Stimulated activated CD4-positive, alpha-beta T cell treated with anti-CD3 and anti-CD28 coated beads, TNF-alpha, amount 100 ng/mL, for 4 hours (primary cell): ENCODE data around the gene ABL1.

Experiments used
- DNase-seq, 3 experiments: peaks; one replicate each; pipeline ENCODE4 v3.0.0-alpha.2; 2020; ENCODE audit warnings: low read depth in 3 of 3

Gene ABL1

DNA sequence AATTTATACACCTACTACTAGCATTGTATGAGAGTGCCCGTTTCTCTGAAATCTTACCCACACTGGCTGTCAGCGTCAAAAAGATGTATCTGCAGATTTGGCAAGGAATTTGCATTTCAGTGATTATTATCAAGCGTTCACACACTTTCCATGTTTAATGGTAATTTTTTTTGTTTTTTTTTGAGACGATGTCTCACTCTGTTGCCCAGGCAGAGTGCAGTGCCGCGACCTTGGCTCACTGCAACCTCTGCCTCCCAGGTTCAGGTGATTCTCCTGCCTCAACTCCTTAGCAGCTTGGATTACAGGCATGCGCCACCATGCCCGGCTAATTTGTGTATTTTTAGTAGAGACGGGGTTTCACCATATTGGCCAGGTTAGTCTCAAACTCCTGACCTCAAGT is 14.3 kb downstream of the ABL1 start:
- DNase-seq = no peak

DNA sequence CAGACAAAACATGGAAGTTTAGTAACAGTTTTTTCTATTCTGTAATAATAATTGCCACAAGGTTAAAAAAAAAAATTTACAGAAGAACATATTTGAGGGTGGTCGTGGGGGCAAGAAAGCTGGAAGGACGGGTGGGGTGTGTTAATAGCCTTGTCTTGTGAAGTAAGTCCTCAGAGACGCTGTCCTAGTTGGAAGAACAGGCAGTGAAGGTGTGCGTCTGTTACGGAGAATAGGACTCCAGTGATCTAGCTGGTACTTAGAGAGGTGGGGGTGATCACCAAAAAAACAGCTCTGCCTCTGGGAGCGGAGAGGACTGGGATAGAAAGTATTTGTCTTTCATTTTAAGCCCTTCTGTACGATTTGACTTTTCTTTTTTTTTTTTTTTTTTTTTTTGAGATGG is 17.7 kb downstream of the ABL1 start:
- no peak for DNase-seq

DNA sequence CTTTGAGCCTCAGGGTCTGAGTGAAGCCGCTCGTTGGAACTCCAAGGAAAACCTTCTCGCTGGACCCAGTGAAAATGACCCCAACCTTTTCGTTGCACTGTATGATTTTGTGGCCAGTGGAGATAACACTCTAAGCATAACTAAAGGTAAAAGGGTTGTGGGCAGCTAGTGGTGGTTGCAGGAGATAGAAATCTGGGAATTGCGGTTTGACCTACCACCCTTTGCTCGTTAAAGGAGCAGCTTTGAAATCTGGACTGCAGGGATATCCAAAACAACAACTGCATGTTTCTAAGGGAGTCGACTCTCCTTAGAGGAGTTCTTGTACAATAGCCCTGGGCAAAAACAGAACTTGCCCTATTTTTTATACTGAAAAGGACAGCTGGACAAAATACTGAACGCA is 19.0 kb downstream of the ABL1 start:
- DNase-seq = no peak

DNA sequence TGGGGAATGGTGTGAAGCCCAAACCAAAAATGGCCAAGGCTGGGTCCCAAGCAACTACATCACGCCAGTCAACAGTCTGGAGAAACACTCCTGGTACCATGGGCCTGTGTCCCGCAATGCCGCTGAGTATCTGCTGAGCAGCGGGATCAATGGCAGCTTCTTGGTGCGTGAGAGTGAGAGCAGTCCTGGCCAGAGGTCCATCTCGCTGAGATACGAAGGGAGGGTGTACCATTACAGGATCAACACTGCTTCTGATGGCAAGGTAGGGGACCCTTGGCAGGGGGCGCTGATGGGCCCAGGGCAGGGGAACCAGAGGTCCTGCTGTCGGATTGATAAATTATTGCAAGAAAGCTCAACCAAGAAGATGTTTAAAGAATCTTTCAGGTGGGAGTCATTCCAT is 19.8 kb downstream of the ABL1 start:
- no peak for DNase-seq

DNA sequence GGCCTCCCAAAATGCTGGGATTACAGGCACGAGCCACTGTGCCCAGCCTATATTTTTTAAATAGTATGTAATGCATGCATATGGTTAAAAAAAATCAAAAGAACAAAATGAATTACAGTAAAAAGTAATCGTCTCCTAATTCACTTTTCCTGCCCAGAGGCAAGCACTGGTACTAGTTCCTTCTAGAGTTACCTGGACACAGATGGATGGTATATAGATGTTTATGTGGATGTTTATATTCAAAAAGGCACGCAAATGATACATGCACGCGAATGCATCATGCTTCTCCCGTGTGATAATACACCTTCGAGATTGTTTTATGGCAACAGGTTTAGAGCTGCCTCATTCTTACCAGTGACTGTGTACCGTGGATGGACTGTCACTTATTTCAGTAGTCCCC is 21.4 kb downstream of the ABL1 start:
- no peak for DNase-seq

DNA sequence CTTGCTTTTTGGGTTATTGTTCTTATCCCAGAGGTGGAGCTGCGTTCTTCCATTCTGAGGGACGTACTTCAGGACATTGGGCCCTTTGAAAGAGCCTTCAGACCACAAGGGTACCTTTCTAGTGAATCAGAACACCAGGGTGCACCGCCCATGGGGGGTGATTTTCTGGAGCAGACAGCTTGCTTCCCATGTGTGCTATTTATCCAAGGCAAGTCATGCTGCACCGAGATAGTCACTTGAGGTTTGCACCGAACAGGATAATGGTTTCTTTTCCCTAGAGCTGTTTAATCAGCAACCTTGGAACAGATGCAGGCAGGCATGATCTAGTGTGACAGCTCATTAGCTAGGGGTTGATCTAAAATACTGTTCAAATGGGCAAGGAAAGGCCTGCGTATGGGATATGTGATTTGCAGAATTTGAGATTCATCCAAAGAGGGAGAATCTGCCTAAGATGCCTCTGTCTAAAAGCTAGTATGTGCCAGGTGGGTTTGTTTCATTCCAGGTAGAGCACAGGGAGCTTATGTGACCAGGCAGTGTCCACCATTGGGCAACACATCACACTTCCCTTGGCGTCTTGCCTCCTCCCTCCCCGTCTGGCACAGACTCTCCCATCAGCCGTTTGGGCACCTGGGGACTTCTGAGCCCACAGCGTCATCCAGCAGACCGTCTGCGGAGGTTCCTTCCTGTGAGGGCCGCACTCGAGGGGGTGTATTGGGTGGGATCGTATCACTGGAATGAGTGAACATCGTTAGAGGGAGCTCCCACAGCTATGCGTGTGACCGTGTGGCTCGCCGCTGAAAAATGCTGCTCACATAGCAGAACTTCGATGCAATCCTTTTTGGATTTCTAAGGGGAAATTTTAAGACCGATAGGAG is 23.0 kb downstream of the ABL1 start:
- no peak for DNase-seq

DNA sequence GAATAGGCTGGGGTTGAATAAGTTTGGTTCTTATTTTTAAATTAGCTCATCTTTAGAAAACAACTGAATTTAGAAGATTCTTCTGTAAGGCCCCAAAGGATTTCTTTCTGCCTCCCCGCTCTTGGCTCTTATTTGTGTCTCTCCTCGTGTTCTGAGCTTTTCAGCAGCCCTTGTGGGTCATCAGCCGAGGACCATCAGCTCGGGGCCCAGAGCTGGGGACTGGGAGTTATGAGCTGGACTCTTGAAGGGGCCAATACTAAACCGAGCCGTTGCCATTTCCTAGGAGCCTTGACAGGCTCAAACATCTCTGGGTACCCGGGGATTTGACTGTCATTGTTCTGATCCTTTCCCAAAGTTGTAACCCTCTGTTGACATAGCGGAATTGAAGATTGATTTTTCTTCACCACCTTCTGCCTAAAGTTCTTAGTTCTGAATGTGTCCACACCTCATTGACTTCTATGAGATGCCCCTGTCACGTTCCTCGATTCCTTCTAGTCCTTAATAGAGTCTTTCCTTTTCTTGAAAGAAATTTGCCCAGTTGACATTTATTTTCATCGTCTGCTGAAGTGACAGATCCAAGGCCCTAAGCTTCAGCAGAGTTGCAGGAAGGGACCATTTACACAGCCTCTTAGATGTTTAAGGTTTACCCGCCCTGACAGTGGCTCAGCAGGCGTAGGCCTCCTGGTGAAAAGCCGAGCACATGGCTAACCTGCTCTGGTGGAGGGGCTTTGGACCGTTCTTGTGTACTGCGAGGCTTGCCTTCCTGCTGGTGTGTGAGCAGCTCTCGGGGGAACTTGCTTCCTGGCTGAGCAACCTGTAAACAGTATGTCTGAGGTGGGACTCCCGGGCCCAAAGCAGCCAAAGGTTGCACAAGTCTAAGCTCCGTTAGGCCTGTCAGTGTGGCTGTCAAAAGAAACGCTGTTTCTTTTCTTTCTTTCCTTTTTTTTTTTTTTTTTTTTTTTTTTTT is 24.0 kb downstream of the ABL1 start:
- no peak for DNase-seq

DNA sequence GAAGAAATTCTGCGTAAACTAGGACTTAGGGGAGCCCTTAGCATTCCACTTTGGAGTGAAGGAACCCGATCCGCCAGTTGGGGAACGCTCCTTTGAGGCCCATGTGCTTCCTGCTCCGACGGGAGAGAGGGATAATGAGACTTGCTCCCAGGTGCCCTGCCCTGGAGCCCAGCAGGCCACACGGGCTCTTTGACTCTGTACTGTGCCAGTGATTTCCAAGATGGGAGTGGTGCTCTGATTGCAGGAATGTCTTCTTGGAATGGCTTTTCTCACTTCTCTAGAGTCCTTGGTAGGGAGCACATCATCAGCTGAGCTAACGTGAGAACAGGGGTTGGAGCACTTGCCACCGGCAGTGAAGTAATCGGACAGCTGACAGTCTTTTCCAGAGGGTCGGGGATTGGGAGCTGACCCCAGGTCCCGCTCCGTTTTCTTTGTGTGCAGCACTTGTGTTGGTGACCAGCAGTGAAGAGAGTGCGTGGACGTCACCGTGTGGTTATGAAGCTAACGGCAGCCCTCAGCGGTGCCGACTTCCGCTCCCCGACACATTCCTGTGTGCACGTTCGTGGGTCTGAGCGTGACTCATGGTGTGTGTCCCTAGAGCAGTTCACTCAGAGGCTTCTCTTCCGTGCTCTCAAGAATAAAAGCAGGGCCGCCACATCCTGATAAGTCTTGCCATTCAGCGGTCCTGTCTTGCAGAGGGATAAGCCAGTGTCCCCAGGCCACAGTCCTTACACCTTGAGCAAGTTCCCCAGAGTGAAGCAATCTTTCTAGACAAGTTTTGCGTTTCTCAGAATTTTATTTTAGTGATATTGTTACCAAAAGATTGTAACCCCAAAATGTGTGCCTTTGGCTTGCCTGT is 25.6 kb downstream of the ABL1 start:
- DNase-seq = no peak

DNA sequence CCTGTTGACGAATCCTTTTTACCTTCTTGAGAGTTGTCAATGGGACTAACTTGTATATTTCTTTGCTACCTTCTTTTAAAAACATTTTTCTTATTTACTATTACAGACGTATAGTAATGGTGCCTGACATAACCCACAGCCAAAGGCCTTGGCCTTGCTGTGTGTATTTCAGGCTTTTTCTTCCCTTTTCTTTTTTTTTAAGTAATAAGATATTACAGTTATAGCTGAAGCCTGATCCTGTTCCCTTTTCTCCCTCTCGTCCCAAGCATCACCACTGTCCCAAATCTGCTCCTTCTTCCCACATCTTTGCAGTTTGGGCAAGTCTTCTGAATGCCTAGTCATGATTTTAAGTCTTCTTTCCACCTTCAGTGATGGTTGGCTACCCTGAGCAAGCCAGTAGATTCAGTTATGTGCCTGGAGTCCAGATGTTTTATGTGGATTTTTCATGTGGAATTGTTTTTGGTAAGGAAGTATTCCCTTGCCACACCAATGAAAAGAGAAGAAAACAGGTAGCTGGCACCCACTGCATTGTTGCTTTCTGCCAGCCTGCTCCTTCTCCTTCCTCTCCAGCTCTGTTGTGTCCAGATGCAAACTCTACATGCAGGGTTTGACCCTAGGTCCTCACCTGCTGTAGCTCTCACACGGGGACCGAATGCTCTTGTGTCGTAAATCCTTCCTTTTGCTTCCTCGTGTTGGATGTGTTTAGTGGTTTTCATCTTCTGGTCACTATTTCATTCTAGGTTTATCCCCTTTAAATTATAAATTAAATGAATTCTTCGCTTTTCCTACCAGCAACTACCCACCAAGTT is 26.5 kb downstream of the ABL1 start:
- DNase-seq = no peak

DNA sequence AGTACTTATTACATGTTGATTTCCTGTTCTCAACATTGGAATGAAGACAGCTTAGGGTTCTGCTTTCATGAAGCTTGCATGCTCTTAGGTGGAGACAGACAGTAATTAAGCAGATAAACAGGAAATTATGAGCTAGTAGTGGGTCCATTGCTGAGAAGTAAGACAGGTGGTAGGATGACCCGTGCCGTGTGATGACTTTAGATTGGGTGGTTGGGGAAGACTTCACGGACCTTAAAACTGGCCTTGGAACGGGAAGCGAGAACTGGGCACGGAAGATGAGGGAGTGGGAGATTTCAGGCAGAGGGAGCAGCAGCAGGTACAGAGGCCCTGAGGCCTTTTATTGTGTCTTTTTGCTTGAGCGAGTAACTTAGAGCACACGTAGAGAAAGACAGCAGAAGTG is 27.2 kb downstream of the ABL1 start:
- DNase-seq = no peak

DNA sequence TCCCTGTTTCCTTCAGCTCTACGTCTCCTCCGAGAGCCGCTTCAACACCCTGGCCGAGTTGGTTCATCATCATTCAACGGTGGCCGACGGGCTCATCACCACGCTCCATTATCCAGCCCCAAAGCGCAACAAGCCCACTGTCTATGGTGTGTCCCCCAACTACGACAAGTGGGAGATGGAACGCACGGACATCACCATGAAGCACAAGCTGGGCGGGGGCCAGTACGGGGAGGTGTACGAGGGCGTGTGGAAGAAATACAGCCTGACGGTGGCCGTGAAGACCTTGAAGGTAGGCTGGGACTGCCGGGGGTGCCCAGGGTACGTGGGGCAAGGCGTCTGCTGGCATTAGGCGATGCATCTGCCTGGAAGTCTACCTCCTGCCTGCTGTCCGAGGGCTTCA is 27.7 kb downstream of the ABL1 start:
- no peak for DNase-seq

DNA sequence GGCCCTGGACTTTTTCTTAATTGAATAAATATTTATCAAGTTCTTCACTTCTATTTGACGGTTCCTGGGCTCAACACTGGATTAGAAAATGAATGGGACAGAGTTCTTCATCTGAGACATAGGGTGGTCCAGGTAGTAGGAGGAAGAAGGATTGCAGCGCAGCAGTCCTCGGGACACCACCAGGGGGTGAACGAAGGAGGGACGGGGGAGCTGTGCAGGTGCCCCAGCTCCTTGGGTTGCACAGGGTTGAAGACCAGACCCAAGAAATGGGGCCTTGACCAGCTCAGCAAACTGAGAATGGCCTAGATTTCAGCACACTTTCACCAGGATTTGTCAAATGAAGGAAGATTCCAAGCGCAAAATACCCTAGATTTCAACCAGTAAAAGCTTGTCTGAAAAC is 29.5 kb downstream of the ABL1 start:
- no peak for DNase-seq

DNA sequence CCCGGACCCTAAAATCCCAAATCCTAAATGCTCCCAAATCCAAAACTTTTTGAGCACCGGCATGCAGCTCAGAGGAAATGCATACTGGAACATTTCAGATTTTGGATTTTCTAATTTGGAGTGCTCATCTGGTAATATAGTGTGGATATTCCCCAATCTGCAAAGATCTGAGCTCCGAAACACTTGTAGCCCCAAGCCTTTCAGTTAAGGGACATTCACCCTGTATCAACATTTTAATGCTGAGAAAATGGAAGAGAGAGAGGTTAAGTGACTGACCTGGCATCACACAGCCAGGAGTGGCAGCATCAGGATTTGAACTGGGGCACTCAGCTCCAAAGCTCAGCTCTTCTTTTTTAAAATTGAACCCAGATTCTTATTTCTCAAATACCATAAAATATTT is 30.9 kb downstream of the ABL1 start:
- DNase-seq = no peak

DNA sequence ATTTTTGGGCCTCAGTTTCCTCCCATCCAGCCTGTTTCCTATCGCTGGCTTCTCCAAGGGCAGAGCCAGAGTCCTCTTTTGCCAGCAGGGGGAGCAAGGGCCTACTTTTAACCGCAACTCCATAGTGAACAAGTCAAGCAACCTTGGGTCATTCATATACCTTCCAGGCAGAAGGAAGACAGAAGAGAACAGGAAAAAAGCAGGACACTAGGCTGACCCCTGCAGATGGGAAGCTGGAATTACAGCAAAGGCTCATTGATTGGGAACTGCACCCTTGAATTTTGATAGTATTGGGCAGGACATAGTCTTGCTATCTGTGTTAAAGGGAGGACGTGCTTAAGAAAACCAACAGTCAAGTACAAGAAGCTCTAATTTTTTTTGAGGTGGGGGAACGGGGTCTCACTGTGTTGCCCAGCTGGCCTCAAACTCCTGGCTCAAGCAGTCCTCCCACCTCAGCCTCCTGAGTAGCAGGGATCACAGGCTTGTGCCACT is 31.5 kb downstream of the ABL1 start:
- DNase-seq = peak; percentile 17 to 26 (median 21)

DNA sequence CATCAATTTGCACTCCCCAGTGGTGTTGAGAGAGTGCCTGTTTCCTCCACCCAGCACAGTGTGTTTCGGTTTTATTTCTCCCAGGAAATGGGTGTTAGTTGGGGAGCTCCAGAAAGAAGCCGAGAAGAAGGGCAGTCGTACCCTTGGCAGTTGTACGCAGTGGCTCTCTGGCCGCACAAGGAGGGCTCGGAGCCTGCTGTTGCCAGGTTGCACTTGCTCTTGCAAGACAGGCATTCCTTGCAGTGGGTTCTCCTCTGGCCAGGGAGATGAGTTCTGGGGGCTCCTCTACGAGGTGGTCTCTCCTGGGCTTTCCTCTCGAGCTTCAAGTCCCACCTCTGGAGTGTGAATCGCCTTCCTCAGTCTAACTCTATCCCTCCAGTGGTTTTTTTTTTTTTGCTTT is 32.5 kb downstream of the ABL1 start:
- DNase-seq = no peak

DNA sequence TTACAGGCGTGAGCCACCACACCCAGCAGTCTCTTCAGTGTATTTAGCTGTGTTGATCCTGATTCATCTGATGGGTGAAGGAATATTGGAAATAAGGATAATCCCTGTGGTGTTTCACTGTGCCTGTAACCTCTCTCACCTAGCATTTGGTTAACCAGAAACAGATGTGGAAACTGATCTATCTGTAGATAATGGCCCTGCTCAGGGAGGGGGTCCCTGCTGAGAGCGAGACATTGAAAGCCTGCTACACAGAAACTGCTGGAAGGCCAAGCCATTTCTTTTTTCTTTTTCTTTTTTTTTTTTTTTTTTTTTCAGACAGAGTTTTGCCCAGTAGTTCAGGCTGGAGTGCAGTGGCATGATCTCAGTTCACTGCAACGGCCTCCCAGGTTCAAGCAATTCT is 33.2 kb downstream of the ABL1 start:
- DNase-seq = no peak

DNA sequence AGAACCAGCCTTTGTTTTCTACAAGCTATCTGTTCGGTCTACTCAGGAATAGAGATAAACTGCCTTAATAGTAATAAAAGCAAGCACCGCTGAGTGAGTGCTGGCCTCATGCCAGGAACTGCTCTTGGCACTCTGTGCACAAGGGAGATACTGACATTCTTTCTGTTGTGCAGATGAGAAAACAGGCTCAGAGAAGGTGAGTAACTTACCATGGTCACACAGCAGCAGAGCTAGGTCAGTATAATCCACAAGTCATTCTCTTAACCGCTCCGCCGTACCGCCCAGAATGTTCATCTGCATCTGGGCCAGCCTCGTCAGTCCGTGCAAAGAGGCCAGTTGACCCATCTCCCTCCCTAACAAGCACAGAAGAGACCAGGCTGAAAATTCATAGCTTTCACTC is 34.2 kb downstream of the ABL1 start:
- no peak for DNase-seq

DNA sequence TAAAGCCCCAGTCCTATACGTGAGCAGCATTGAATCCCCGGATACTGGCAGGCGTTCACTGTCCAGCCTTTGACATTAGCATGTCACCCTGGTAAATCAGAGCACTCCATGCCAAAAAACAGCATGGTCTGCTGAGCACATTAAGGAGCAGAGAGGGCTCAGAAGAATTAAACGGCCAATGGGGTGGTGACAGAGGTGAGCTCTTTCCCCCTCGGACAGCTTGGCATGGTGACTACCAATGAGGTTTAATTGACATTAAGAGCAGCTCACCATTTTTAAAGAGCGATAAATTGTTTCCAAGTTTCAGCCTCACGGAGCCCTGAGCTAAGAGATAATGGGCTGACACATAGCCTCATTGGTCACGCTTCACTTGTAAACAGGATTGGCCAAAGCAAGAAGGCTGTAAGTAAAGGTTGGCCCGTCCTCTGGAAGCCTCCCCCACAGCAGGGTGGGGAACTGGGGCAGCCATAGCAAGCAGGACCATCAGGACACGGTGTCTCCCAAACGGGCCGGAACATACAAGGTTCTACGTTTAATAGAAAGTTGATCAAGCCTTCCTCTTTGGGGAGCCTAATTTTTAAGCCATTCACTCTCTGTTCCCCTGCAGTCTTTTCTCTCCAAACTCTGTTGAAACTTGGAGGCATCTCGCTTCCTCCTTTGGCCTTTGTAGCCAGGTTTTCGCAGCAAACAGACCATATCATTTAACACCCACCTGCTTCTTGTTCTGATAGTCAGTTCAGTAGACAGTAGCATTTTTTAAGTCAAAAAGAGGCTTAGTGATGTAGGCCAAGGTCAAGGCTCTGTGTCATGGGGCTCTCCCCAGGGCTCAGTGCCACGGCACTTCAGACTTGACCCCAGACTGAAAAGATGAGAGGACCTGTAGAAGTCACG is 35.7 kb downstream of the ABL1 start:
- no peak for DNase-seq

DNA sequence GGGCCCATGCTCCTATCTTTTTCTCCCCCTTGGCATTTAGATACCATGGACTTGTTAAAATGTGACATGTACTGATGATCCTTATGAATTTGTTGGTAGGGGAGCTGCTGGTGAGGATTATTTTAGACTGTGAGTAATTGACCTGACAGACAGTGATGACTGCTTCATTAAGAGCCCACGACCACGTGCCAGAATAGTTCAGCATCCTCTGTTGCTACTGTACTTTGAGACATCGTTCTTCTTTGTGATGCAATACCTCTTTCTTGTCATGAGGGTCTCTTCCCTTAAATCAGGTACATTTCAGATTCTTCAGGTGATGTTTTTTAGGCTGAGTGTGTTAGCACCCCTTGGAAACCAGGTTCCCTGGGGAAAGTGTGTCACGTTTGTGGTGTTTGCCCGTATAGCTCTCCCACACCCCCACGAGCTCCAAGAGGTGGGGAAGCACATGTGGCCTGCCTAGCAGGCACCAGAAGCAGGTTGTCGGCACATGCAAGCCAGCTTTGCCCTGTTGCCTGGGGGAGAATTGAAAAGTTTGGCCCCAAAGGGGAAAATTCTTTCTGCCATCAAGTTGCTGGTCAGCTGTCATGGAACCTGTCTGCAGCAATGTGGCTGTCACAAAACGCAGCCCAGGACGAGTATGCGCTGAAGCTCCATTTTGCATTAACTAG is 36.5 kb downstream of the ABL1 start:
- DNase-seq = no peak
